ENCODE data around the gene POLR3B.

DNA sequence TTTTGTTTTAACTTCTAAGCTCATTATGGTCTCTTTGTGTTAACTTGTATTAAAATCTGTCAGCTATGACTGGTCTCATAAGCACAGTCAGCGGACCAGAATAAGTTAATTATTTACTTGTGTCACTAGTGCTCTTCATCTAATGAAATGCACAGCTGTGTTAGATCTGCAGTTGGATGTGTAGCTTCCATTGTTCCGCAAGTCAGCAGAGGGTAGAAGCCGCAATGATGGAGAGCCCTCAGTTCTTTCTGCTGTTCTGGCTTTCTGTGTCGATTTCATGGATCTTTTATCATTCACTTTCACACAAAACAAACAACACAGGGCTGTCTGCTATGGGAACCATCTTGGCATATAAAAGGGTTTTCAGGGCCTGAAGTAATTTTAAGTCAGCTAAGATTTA lies 136.0 kb downstream of the POLR3B start:
- TF ChIP-seq, protein P1, sequence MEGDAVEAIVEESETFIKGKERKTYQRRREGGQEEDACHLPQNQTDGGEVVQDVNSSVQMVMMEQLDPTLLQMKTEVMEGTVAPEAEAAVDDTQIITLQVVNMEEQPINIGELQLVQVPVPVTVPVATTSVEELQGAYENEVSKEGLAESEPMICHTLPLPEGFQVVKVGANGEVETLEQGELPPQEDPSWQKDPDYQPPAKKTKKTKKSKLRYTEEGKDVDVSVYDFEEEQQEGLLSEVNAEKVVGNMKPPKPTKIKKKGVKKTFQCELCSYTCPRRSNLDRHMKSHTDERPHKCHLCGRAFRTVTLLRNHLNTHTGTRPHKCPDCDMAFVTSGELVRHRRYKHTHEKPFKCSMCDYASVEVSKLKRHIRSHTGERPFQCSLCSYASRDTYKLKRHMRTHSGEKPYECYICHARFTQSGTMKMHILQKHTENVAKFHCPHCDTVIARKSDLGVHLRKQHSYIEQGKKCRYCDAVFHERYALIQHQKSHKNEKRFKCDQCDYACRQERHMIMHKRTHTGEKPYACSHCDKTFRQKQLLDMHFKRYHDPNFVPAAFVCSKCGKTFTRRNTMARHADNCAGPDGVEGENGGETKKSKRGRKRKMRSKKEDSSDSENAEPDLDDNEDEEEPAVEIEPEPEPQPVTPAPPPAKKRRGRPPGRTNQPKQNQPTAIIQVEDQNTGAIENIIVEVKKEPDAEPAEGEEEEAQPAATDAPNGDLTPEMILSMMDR (optimal IDR thresholded peaks at IDR 0.05 in 1 of 3, IDR thresholded peaks at IDR 0.05 in 1 of 3, conservative IDR thresholded peaks at IDR 0.05 in 1 of 3; ENCODE audit: extremely low read depth in 1 of 3, insufficient read depth in 2 of 3, low read length in 3 of 3), result no peak
- TF ChIP-seq EZH2 (IDR thresholded peaks at IDR 0.05; ENCODE audit: low read length), result no peak

Measured in keratinocyte (primary cell).